Measurements from ENCODE around the gene XRCC5.

XRCC5 gene

GRCh38 chr2:216159144-216159543 lies 50.0 kb downstream of the XRCC5 start:
- no peaks in the 10 kb centered on the region for H3K9me2 ChIP-seq (ENCODE audit: low read depth, low read length)
- no peaks in the 10 kb centered on the region for H3K4me1 ChIP-seq (ENCODE audit: insufficient read depth, low read length, severe bottlenecking)
- H3K9me3 ChIP-seq (ENCODE audit: low read length), result no peaks in the 10 kb centered on the region
- H3F3A ChIP-seq (ENCODE audit: insufficient read depth, low read length), result no peaks in the 10 kb centered on the region
- H3K4me3 ChIP-seq (ENCODE audit: low read depth, low read length, poor library complexity, severe bottlenecking), result no peak overlapping the region
- no peak overlapping the region for H3K9ac ChIP-seq (ENCODE audit: low read length)
- no peak overlapping the region for H3K27ac ChIP-seq (ENCODE audit: low read depth, low read length, poor library complexity, severe bottlenecking)
- H4K20me1 ChIP-seq (ENCODE audit: insufficient read depth, low read length), result no peaks in the 10 kb centered on the region; the same call in 1 of the 2 replicates
- peaks cover 95% of the 10 kb centered on the region for H3K36me3 ChIP-seq (ENCODE audit: insufficient read depth, low read length)
- no peaks in the 10 kb centered on the region for H3K79me2 ChIP-seq (ENCODE audit: insufficient read depth, low read length)
- TF ChIP-seq EZH2 (IDR thresholded peaks at IDR 0.05; ENCODE audit: borderline replicate concordance, low read length), result no peak
- no peak for TF ChIP-seq CTCF (IDR thresholded peaks at IDR 0.05; ENCODE audit: low read length)
- H2AFZ ChIP-seq (ENCODE audit: low read length), result no peak overlapping the region
- no peaks in the 10 kb centered on the region for H3K27me3 ChIP-seq (ENCODE audit: insufficient read depth, low read length)
- H3K4me2 ChIP-seq (ENCODE audit: low read length), result no peak overlapping the region

GRCh38 chr2:216159646-216160045 lies 50.5 kb downstream of the XRCC5 start:
- Histone ChIP-seq H3K27me3 (ENCODE audit: insufficient read depth, low read length) (no peaks in the 10 kb centered on the region), H4K20me1 (ENCODE audit: insufficient read depth, low read length) (no peaks in the 10 kb centered on the region; the same call in 1 of the 2 replicates), H3K9ac (ENCODE audit: low read length) (no peak overlapping the region), H3K4me3 (ENCODE audit: low read depth, low read length, poor library complexity, severe bottlenecking) (no peak overlapping the region), H3K79me2 (ENCODE audit: insufficient read depth, low read length) (no peaks in the 10 kb centered on the region), H3K4me2 (ENCODE audit: low read length) (no peak overlapping the region), H3K9me2 (ENCODE audit: low read depth, low read length) (no peaks in the 10 kb centered on the region), H3K27ac (ENCODE audit: low read depth, low read length, poor library complexity, severe bottlenecking) (no peak overlapping the region), H3K36me3 (ENCODE audit: insufficient read depth, low read length) (peaks cover 95% of the 10 kb centered on the region), H3F3A (ENCODE audit: insufficient read depth, low read length) (no peaks in the 10 kb centered on the region), H2AFZ (ENCODE audit: low read length) (no peak overlapping the region), H3K4me1 (ENCODE audit: insufficient read depth, low read length, severe bottlenecking) (no peaks in the 10 kb centered on the region), H3K9me3 (ENCODE audit: low read length) (no peaks in the 10 kb centered on the region)
- TF ChIP-seq EZH2 (IDR thresholded peaks at IDR 0.05; ENCODE audit: borderline replicate concordance, low read length) (no peak), CTCF (IDR thresholded peaks at IDR 0.05; ENCODE audit: low read length) (no peak)

- Histone ChIP-seq H3K9ac (ENCODE audit: low read length) (no peak overlapping the region), H2AFZ (ENCODE audit: low read length) (no peak overlapping the region), H3K4me2 (ENCODE audit: low read length) (no peak overlapping the region), H3K9me2 (ENCODE audit: low read depth, low read length) (no peaks in the 10 kb centered on the region), H3K4me3 (ENCODE audit: low read depth, low read length, poor library complexity, severe bottlenecking) (no peak overlapping the region), H3K27ac (ENCODE audit: low read depth, low read length, poor library complexity, severe bottlenecking) (no peak overlapping the region), H3K9me3 (ENCODE audit: low read length) (no peaks in the 10 kb centered on the region), H3K27me3 (ENCODE audit: insufficient read depth, low read length) (no peaks in the 10 kb centered on the region), H3K36me3 (ENCODE audit: insufficient read depth, low read length) (peaks cover 96% of the 10 kb centered on the region), H3K4me1 (ENCODE audit: insufficient read depth, low read length, severe bottlenecking) (no peaks in the 10 kb centered on the region), H4K20me1 (ENCODE audit: insufficient read depth, low read length) (no peaks in the 10 kb centered on the region; the same call in 1 of the 2 replicates), H3F3A (ENCODE audit: insufficient read depth, low read length) (no peaks in the 10 kb centered on the region), H3K79me2 (ENCODE audit: insufficient read depth, low read length) (no peaks in the 10 kb centered on the region)
- TF ChIP-seq CTCF (IDR thresholded peaks at IDR 0.05; ENCODE audit: low read length) (no peak), EZH2 (IDR thresholded peaks at IDR 0.05; ENCODE audit: borderline replicate concordance, low read length) (no peak)
Observed at GRCh38 chr2:216160786-216161185, 51.6 kb downstream of the XRCC5 start.

All from OCI-LY1 (cell line).